K562 treated with DMSO at 1 percent for 12 hours (cell line): ENCODE measurements around the gene POLR2L. TPM values are rescaled to one million over a fixed set of nuclear protein-coding genes. Genes with fewer than 3 reads are reported as not detected.

ENCODE experiments used
- total RNA-seq: library from RNA; unstranded; fragments of 300-600 nt; gene quantifications from 2 replicates; pipeline ENCODE4 v1.2.3, GENCODE V29; 2022; ENCODE audit not compliant: insufficient read depth

POLR2L gene
- 48.6 and 66.2 TPM in 2 replicates for total RNA-seq

DNA sequence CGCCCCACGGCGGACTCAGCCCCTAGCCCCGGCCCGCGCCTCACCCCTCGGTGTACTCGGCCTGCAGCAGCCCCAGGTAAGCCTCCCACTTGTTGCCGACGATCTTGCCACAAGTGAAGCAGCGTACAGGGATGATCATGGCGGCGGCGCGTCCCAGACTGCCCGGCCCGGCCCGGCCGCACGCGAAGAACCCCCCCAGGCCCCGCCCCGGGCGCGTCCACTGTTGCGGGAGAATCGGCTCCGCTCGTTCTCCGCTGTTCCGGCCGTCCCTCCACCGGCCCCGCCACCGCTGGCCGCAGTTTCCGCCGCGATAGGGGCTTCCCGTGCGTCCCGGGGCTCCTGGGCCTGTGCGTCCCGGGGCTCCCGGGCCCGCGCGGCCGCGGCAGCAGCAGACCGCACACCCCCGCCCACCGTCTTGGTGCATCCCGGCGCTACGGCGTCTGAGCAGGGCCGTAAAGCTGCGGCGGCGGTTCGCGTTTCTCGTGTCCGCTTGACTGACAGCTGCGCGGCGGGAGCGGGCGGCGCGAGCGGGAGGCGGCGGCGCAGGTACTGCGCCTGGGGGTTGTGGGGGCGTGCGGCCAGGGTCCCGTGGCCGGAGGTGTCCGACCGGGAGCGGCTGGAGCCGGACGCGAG is at the start of gene POLR2L, which contains the start of gene TSPAN4:
Gene POLR2L (minus strand): TSS at position 160 of the 633 bp plus-strand sequence. CDS start 21 bp downstream, at position 139.
Gene TSPAN4 (plus strand): TSS at position 483 of the 633 bp plus-strand sequence. CDS start 7,453 bp downstream, outside the sequence.

DNA sequence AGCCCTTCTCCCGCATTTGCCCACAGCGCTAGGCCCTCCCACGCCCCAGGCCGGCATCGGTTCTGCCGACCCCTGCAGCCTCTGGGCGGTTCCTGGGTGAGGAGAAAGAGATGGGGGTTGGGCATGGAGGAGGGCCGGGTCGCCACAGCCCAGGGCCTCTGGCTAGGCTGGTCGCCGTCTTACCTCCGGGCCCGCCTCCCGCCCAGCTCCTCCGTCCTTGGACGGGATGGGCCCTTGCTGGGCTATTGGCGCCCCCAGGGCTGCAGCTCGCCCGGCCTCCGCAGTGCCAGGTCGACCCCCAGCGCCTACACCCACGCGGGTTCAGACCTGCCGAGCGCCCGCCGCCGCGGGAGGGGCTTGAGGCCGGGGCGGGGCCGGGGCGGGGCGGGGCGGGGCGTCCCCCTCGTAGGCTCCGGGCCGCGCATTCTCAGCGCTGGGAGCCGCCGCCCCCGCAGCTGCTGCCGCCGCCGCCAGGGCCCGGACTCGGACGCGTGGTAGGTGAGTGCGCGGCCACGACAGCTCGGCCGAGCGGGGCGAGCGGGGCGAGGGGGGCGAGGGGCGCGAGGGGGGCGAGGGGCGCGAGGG is 9.7 kb downstream of the POLR2L start, which contains the start of gene CD151:
Gene CD151 (plus strand): TSS at position 424 of the 585 bp plus-strand sequence. CDS start 3,118 bp downstream, outside the sequence.

DNA sequence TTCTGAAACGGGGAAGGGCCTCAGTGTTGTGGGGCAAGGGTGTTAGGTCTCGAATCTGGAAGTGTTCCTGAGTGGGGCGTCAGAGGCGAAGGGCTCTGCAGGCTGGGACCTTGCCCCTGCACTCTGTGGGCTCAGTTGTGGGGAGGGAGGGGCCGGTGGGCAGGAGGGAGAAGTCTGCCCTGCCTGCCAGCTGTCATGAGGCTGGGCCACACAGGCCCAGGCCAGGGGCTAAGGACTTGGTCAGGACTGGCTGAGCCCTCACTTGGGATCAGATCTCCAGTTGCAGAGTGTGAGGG is 14.5 kb downstream of the POLR2L start, which contains the start of gene CRACR2B:
Gene CRACR2B (plus strand): TSS at position 23 of the 296 bp plus-strand sequence. CDS start 689 bp downstream, outside the sequence.

DNA sequence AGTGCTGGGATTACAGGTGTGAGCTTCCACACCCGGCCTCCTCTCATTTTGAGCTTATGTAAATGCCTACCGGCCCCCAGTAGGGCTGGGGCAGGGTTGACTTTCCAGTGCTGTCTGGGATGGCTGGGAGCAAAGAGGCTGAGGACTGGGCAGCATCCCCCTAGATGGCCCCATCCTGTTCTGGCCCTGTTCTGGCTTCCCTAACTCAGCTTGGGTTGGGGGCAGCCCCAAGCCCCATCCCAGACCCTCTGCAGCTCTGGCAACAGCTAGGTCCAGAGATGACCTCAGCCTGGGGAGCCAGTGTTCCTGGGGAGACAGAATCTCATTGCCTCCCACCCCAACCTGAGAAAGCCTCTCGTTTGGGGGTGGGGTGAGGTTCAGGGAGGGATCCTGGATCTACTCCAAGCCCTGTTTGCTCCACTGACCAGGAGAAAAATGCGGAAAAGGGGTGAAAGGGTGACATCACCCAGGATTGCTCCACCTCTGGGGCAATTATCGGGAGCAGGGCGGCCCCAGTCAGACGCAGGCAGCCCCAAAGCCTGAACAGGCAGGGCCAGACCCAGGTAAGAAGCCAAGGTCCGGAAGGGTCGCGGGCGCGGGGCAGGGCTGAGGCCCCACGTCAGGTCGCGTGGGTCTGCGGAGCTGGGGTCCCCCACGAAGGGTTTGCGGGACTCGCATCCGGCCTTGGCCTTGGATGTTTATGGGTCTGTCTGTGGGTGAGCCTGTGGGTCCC is 23.8 kb downstream of the POLR2L start, which contains the start of gene PNPLA2:
Gene PNPLA2 (plus strand): TSS at position 519 of the 733 bp plus-strand sequence. CDS start 805 bp downstream, outside the sequence.

GRCh38 chr11:809287-810039 is 32.9 kb downstream of the POLR2L start, which contains the start of gene RPLP2:
Gene RPLP2 (plus strand): TSS chr11:809967. CDS start chr11:810235, 268 bp downstream.

DNA sequence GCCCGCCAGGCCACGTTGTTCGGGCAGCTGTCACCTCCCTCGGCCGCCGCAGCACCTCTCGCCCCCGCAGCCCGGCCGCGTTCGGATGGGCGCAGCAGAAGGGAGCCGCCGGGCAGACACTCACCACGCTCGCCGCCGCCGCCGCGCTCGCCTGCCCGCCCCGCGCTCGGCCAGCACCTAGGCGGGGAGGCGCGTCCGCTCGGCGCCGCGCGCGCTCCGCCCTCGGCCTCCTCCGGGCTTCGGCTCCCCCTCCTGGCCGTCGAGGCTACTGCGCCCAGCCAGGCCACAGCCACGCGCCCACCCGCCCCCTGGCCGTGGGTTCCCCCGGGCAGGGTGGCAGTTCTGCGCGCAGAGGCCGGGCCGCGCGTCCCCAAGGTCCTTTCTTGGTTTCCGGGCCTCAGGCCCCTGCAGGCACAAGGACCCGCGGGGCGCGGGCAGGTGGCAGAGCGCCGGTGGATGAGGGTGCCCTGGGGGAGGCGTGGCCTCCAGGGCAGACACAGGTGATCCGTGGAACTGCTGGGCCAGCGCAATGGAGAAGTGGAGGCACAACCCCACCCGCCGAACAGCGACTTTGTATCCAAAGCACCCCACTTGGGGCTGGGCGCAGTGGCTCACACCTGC is 44.1 kb downstream of the POLR2L start, which contains the start of gene SLC25A22:
Gene SLC25A22 (minus strand): TSS at position 189 of the 621 bp plus-strand sequence. CDS start 3,275 bp downstream, outside the sequence.

DNA sequence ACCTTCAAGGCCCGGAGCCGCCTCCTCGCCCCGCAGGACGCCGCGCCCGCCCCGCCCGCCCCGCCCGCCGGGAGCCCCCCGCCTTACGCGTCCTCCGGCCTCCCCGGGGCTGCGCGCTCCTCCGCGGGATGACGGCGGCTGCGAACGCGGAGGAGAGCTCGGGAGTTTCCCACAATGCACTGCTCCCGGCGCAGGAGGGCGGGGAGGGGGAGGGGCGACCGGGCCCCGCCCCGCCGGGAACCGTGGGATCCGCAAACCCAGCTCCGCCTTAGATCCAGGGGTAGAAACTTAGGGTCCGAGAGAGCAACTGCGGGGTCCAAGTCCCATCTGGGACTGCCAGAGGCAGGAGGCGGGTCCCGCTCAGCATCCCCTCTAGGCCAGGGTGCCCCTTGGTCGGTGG is 52.4 kb downstream of the POLR2L start, which contains the start of gene CEND1:
Gene CEND1 (minus strand): TSS at position 148 of the 400 bp plus-strand sequence. CDS start 1,514 bp downstream, outside the sequence.

Other genes starting within 250 kb of the POLR2L start
- 41.5 and 44.6 TPM in 2 replicates for gene IRF7, start 226.6 kb downstream of the POLR2L start, total RNA-seq
- not detected in 2 replicates for gene CDHR5, start 217.6 kb downstream of the POLR2L start, total RNA-seq
- not detected in 2 replicates for gene SCT, start 215.3 kb downstream of the POLR2L start, total RNA-seq
- 0.88 and 1.6 TPM in 2 replicates for gene DRD4, start 205.3 kb downstream of the POLR2L start, total RNA-seq
- 51.5 and 67.2 TPM in 2 replicates for gene DEAF1, start 147.3 kb downstream of the POLR2L start, total RNA-seq
- 19.1 and 32.6 TPM in 2 replicates for gene TMEM80, start 146.7 kb downstream of the POLR2L start, total RNA-seq
- 5.2 and 7.1 TPM in 2 replicates for gene EPS8L2, start 136.3 kb downstream of the POLR2L start, total RNA-seq
- 543 and 606 TPM in 2 replicates for gene TALDO1, start 95.1 kb downstream of the POLR2L start, total RNA-seq
- 27.5 and 66.9 TPM in 2 replicates for gene GATD1, start 65.0 kb downstream of the POLR2L start, total RNA-seq
- 0.69 TPM in 1 of 2 replicates, not detected in the other for gene CEND1, start 52.4 kb downstream of the POLR2L start, total RNA-seq
- 21.6 and 29.4 TPM in 2 replicates for gene SLC25A22, start 44.2 kb downstream of the POLR2L start, total RNA-seq
- 22.8 and 31.5 TPM in 2 replicates for gene PIDD1, start 37.3 kb downstream of the POLR2L start, total RNA-seq
- gene RPLP2, start 32.6 kb downstream of the POLR2L start, total RNA-seq, result 1,821 and 2,673 TPM in 2 replicates
- 139 and 145 TPM in 2 replicates for gene PNPLA2, start 23.6 kb downstream of the POLR2L start, total RNA-seq
- 17.9 and 22.6 TPM in 2 replicates for gene CRACR2B, start 14.6 kb downstream of the POLR2L start, total RNA-seq
- gene CD151, start 9.6 kb downstream of the POLR2L start, total RNA-seq, result 123 and 132 TPM in 2 replicates
- 12.7 and 17.3 TPM in 2 replicates for gene TSPAN4, start 323 bp upstream of the POLR2L start, total RNA-seq
- 58.8 and 61.8 TPM in 2 replicates for gene CHID1, start 68.3 kb upstream of the POLR2L start, total RNA-seq
- 28.6 and 50.2 TPM in 2 replicates for gene AP2A2, start 83.3 kb upstream of the POLR2L start, total RNA-seq
- not detected in 2 replicates for gene MUC6, start 194.2 kb upstream of the POLR2L start, total RNA-seq
- gene MUC2, start 232.3 kb upstream of the POLR2L start, total RNA-seq, result not detected in 2 replicates